Stomach (tissue), 4 donors: ENCODE data around the gene ACTN1.

Source experiments
- CTCF ChIP-seq, 7 experiments: fragments of 450-650 bp in 4 of 7; fragments of 200-600 bp in 3 of 7; sonication (generic) in 3 of 7; IDR thresholded peaks; one replicate each; pipeline ENCODE4 v1.5.1; 2016 to 2019; ENCODE audit warnings: antibody characterized with exemption in 7 of 7, control low read depth in 2 of 7, mild to moderate bottlenecking in 1 of 7
- EP300 ChIP-seq: sonication (generic); formaldehyde crosslinking; IDR thresholded peaks from one replicate; pipeline ENCODE4 v1.6.1; 2017; ENCODE audit warnings: antibody characterized with exemption
- POLR2A ChIP-seq, 4 donors: fragments of 450-650 bp; IDR thresholded peaks; one replicate each; pipeline ENCODE4 v1.6.1; 2016; ENCODE audit warnings: antibody characterized with exemption in 4 of 4, control low read depth in 2 of 4, mild to moderate bottlenecking in 1 of 4, moderate library complexity in 1 of 4
- POLR2AphosphoS5 ChIP-seq, 3 donors: sonication (generic); formaldehyde crosslinking; IDR thresholded peaks; one replicate each; pipeline ENCODE4 v1.6.1; 2016; ENCODE audit warnings: antibody characterized with exemption in 3 of 3

GRCh38 chr14:68978172-68978911, 760 bp downstream of the ACTN1 start:
- TF ChIP-seq CTCF (IDR thresholded peaks at IDR 0.05), result no peak
- TF ChIP-seq EP300, result no peak
- peak in 1 of 3 donors; percentile 33 for TF ChIP-seq POLR2AphosphoS5 (IDR thresholded peaks at IDR 0.05)
- no peak for TF ChIP-seq POLR2A (IDR thresholded peaks at IDR 0.05)
